Stimulated activated CD8-positive, alpha-beta memory T cell treated with anti-CD3 and anti-CD28 coated beads, Interleukin-12 subunit alpha, Interleukin-12 subunit beta, amount 100 ng/mL, for 24 hours (primary cell): ENCODE data around the gene AANAT.

Experiments
- DNase-seq: peaks from one replicate; pipeline ENCODE4 v3.0.0-alpha.2; 2020; ENCODE audit errors: extremely low read depth

AANAT gene

GRCh38 chr17:76467366-76467765, at the start of gene AANAT:
TSS of gene AANAT (plus strand) at chr17:76467603. CDS start at chr17:76468747, 1,144 bp downstream.
- no peak for DNase-seq

GRCh38 chr17:76419576-76420260, 47.7 kb upstream of the AANAT start:
- DNase-seq, result no peak

GRCh38 chr17:76420356-76421043, 46.9 kb upstream of the AANAT start:
- no peak for DNase-seq

- no peak for DNase-seq
These were observed 46.4 kb upstream of the AANAT start for GRCh38 chr17:76421044-76421407.

GRCh38 chr17:76422406-76422805, 45.0 kb upstream of the AANAT start:
- no peak for DNase-seq

- no peak for DNase-seq
These were observed 44.5 kb upstream of the AANAT start for GRCh38 chr17:76422860-76423259.

GRCh38 chr17:76426853-76427252, 40.5 kb upstream of the AANAT start:
- DNase-seq, result no peak

GRCh38 chr17:76427501-76428231, 39.7 kb upstream of the AANAT start:
- no peak for DNase-seq

- DNase-seq, result no peak
These were observed 38.9 kb upstream of the AANAT start for GRCh38 chr17:76428511-76428910.

- DNase-seq, result no peak
These were observed 35.9 kb upstream of the AANAT start for GRCh38 chr17:76431509-76431908.

- DNase-seq, result no peak
These were observed 35.4 kb upstream of the AANAT start for GRCh38 chr17:76432004-76432403.

GRCh38 chr17:76432712-76433336, 34.6 kb upstream of the AANAT start:
- DNase-seq, result no peak

GRCh38 chr17:76433693-76434092, 33.7 kb upstream of the AANAT start:
- no peak for DNase-seq

- DNase-seq, result no peak
These were observed 32.5 kb upstream of the AANAT start for GRCh38 chr17:76434870-76435269.

GRCh38 chr17:76435751-76436150, 31.7 kb upstream of the AANAT start:
- DNase-seq, result no peak

GRCh38 chr17:76437467-76438402, 29.7 kb upstream of the AANAT start:
- no peak for DNase-seq

- no peak for DNase-seq
These were observed 28.5 kb upstream of the AANAT start for GRCh38 chr17:76438906-76439305.

- DNase-seq, result no peak
These were observed 28.0 kb upstream of the AANAT start for GRCh38 chr17:76439314-76439928.

GRCh38 chr17:76440751-76441362, 26.5 kb upstream of the AANAT start:
- DNase-seq, result no peak

GRCh38 chr17:76441686-76442340, 25.6 kb upstream of the AANAT start:
- no peak for DNase-seq
